HepG2 (cell line): ENCODE measurements around the gene ZNF783. TPM values are rescaled to one million over a fixed set of nuclear protein-coding genes. Genes with fewer than 3 reads are reported as not detected.

Experiments used
- ATAC-seq: fragments of 200-7000 bp; cut with Tn5 transposase; 3 replicates; pipeline ENCODE4 v1.9.1; 2020; ENCODE audit warnings: mild to moderate bottlenecking, moderate library complexity
- BruUV-seq: library from RNA; stranded (reverse); fragments of 400-500 nt; replicated peaks from 2 replicates; lab custom pipeline; 2021; lab: Mats Ljungman, UMichigan
- CTCF ChIA-PET: fragments of 300-600 bp; formaldehyde crosslinking; extraction: SDS; loops from one replicate; lab custom pipeline; 2021; ENCODE audit warnings: low total read pairs, inconsistent platforms, low intra/inter-chr PET ratio; lab: Yijun Ruan, JAX
- POLR2A ChIA-PET: fragments of 350-600 bp; sonication (Branson Sonifier 250); formaldehyde crosslinking; loops from one replicate; lab custom pipeline; 2020; ENCODE audit warnings: antibody characterized with exemption, inconsistent platforms; lab: Yijun Ruan, JAX
- DNase-seq: peaks from one replicate; pipeline ENCODE4 v3.0.0-alpha.2; 2015; ENCODE audit warnings: low spot score
- FAIRE-seq: peaks from 3 replicates; lab custom pipeline; 2011; peaks lifted over from hg19 to GRCh38; lab: Jason Lieb, UNC
- H2AFZ ChIP-seq: one replicate; pipeline ENCODE4 v1.6.1; 2011; ENCODE audit warnings: low read length, inconsistent platforms
- H3K27ac ChIP-seq: fragments of 300-600 bp; 3 replicates; pipeline ENCODE4 v1.8.0; 2011; ENCODE audit warnings: mixed run types, mild to moderate bottlenecking, mixed read lengths, low read length, inconsistent platforms; ENCODE audit not compliant: insufficient read depth; ENCODE audit errors: extremely low read length
- H3K27me3 ChIP-seq, 2 experiments: fragments of 200-600 bp in 1 of 2; 2 replicates in 1 of 2; 3 replicates in 1 of 2; pipeline versions ENCODE4 v1.6.0 to v1.8.0; 2011; ENCODE audit warnings: low read length in 2 of 2, mild to moderate bottlenecking in 2 of 2, moderate library complexity in 2 of 2, inconsistent platforms in 1 of 2; ENCODE audit not compliant: insufficient read depth in 2 of 2, control insufficient read depth in 1 of 2
- H3K36me3 ChIP-seq, 2 experiments: fragments of 200-600 bp in 1 of 2; replicated peaks in 1 of 2; 2 replicates in 1 of 2; 3 replicates in 1 of 2; pipeline versions ENCODE4 v1.5.1 to v1.8.0; 2011; ENCODE audit warnings: low read length in 2 of 2, inconsistent platforms in 1 of 2; ENCODE audit not compliant: insufficient read depth in 2 of 2, control insufficient read depth in 1 of 2
- H3K4me1 ChIP-seq: 2 replicates; pipeline ENCODE4 v1.5.1; 2012; ENCODE audit warnings: low read length, inconsistent platforms; ENCODE audit not compliant: insufficient read depth
- H3K4me2 ChIP-seq: 2 replicates; pipeline ENCODE4 v1.6.0; 2011; ENCODE audit warnings: low read depth, low read length, inconsistent platforms
- H3K4me3 ChIP-seq, 3 experiments: fragments of 200-600 bp in 1 of 3; sonication (generic), shearing (Covaris generic) in 1 of 3; replicated peaks in 1 of 3; 2 replicates each; pipeline ENCODE4 v1.5.1; 2011 to 2016; ENCODE audit warnings: low read length in 3 of 3, inconsistent platforms in 2 of 3, low read depth in 2 of 3, mild to moderate bottlenecking in 2 of 3, control low read depth in 1 of 3, mixed read lengths in 1 of 3; ENCODE audit not compliant: insufficient read depth in 1 of 3
- H3K79me2 ChIP-seq: one replicate; pipeline ENCODE4 v1.6.1; 2011; ENCODE audit warnings: low read length, inconsistent platforms; ENCODE audit not compliant: insufficient read depth
- H3K9ac ChIP-seq: 2 replicates; pipeline ENCODE4 v1.6.0; 2011; ENCODE audit warnings: mild to moderate bottlenecking, low read depth, low read length, inconsistent platforms; ENCODE audit not compliant: insufficient read depth
- H3K9me3 ChIP-seq: 2 replicates; pipeline ENCODE4 v1.5.1; 2012; ENCODE audit warnings: mild to moderate bottlenecking, low read length
- H4K20me1 ChIP-seq: 2 replicates; pipeline ENCODE4 v1.6.0; 2011; ENCODE audit warnings: inconsistent platforms, mild to moderate bottlenecking, low read length, moderate library complexity; ENCODE audit not compliant: insufficient read depth
- DRAP1 ChIP-seq: IDR thresholded peaks from 2 replicates; pipeline ENCODE4 v1.6.1; 2016; ENCODE audit warnings: missing genetic modification reagents, missing compliant biosample characterization
- HNRNPK ChIP-seq: fragments of 200-400 bp; formaldehyde crosslinking; IDR thresholded peaks from 2 replicates; pipeline ENCODE4 v1.6.1; 2018; ENCODE audit warnings: low read length, low read depth, moderate library complexity, mild to moderate bottlenecking; ENCODE audit not compliant: poor library complexity, severe bottlenecking
- RELA ChIP-seq: sonication (generic); formaldehyde crosslinking; IDR thresholded peaks from 2 replicates; pipeline ENCODE4 v1.4.0; 2020; ENCODE audit warnings: missing genetic modification reagents
- ZFP36 ChIP-seq: fragments of 150-350 bp; IDR thresholded peaks from 2 replicates; pipeline ENCODE4 v1.6.1; 2018; ENCODE audit warnings: borderline replicate concordance, low read length, low read depth; ENCODE audit not compliant: partially characterized antibody
- ZFP37 ChIP-seq: sonication (generic); formaldehyde crosslinking; IDR thresholded peaks from 2 replicates; pipeline ENCODE4 v1.4.0; 2020; ENCODE audit warnings: missing genetic modification reagents, borderline replicate concordance
- ZNF121 ChIP-seq: sonication (generic); formaldehyde crosslinking; IDR thresholded peaks from 2 replicates; pipeline ENCODE4 v1.5.0; 2020; ENCODE audit warnings: mild to moderate bottlenecking, missing genetic modification reagents
- ZNF737 ChIP-seq: sonication (generic); formaldehyde crosslinking; IDR thresholded peaks from 2 replicates; pipeline ENCODE4 v1.5.0; 2020; ENCODE audit warnings: missing genetic modification reagents, mild to moderate bottlenecking, borderline replicate concordance
- WGBS: methylation state at CpG from one replicate; pipeline ENCODE4 v1.1.6; 2017; ENCODE audit warnings: low lambda C conversion rate; 5-methylcytosine and 5-hydroxymethylcytosine counted together
- in situ Hi-C: cut with HindIII; loops from 2 replicates; pipeline ENCODE4 v1.10.0; 2017; ENCODE audit warnings: low pct_unique_long_range_greater_than_20kb; ENCODE audit not compliant: extremely low pct_ligation_motif_present
- intact Hi-C: fragments of 100-400 bp; cut with micrococcal nuclease; formaldehyde crosslinking; loops from one replicate; pipeline ENCODE4 v1.10.0; 2022; ENCODE audit not compliant: unreplicated experiment
- polyA plus RNA-seq, 8 experiments: library from polyadenylated mRNA; depleted of rRNA in 3 of 8; stranded (reverse) in 7 of 8; unstranded in 1 of 8; fragments of >200 nt; fragmentation: Illumina TruSeq in 4 of 8; extraction: Trizol in 4 of 8; gene quantifications; 2 replicates each; pipeline versions ENCODE4 v1.2.1 to v1.2.3, GENCODE V29; 2011 to 2016; ENCODE audit warnings: low read depth in 4 of 8, missing spikeins in 1 of 8, mixed read lengths in 1 of 8; ENCODE audit not compliant: insufficient read depth in 1 of 8
- total RNA-seq, 5 experiments: library from RNA; depleted of rRNA; stranded (reverse); fragments of >200 nt; fragmentation: Illumina TruSeq; extraction: Trizol; gene quantifications; 2 replicates each; pipeline ENCODE4 v1.2.3, GENCODE V29; 2016; ENCODE audit warnings: low read depth in 1 of 5
- TF ChIP-seq, protein P1 (sequence below): sonication (generic); formaldehyde crosslinking; IDR thresholded peaks from 2 replicates; pipeline ENCODE4 v1.5.1; 2020; ENCODE audit warnings: missing genetic modification reagents, mild to moderate bottlenecking, borderline replicate concordance
- TF ChIP-seq, protein P2 (sequence below): sonication (generic); formaldehyde crosslinking; IDR thresholded peaks from 2 replicates; pipeline ENCODE4 v1.4.0; 2020; ENCODE audit warnings: mild to moderate bottlenecking, missing genetic modification reagents

The ZNF783 gene
- total and polyA plus RNA-seq, 2 of the 13 experiments (the other 11 are each of a cell fraction or from before 2014, with no cell fraction given) = 4.1 to 5.2 TPM

DNA sequence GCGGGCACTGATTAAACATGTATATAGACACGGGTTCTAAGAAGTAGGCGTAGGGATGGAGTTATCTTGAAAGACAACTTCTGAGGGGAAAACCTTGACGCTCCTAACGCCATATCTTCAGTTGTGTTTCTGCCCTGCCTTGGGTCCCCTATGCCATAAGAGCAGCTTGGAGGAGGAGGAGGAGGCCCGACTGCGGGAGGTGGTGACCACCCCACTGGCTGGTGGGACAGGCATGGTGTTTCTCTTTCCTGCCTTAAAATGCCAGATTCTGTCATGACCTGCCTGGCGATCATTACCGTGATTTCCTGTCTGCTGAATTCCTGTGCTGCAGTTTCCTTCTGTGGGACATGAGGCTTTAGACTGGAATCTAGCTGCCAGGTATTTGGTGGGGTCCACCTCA is 15.9 kb downstream of the ZNF783 start:
- Histone ChIP-seq H3K27me3 (no peaks in the 10 kb centered on the region), H3K9me3 (no peaks in the 10 kb centered on the region), H3K4me1 (no peaks in the 10 kb centered on the region), H3K9ac (no peak overlapping the region), H3K4me2 (no peak overlapping the region), H2AFZ (no peak overlapping the region), H3K27ac (no peak overlapping the region), H3K4me3 (no peak overlapping the region), H3K79me2 (no peaks in the 10 kb centered on the region), H3K36me3 (peaks cover 4 to 12% of the 10 kb centered on the region in 2 experiments; a peak in 4 of 5 replicates), H4K20me1 (no peaks in the 10 kb centered on the region)
- no TSS peak for BruUV-seq
- in situ Hi-C loops = no loop called here
- no peak for TF ChIP-seq ZFP36
- no peak for TF ChIP-seq RELA (CRISPR knock-in tag)
- TF ChIP-seq ZFP37 (CRISPR knock-in tag) = no peak
- TF ChIP-seq ZNF737 (CRISPR knock-in tag) = no peak
- TF ChIP-seq HNRNPK = no peak
- TF ChIP-seq ZNF121 (CRISPR knock-in tag) = no peak
- TF ChIP-seq, protein P1, sequence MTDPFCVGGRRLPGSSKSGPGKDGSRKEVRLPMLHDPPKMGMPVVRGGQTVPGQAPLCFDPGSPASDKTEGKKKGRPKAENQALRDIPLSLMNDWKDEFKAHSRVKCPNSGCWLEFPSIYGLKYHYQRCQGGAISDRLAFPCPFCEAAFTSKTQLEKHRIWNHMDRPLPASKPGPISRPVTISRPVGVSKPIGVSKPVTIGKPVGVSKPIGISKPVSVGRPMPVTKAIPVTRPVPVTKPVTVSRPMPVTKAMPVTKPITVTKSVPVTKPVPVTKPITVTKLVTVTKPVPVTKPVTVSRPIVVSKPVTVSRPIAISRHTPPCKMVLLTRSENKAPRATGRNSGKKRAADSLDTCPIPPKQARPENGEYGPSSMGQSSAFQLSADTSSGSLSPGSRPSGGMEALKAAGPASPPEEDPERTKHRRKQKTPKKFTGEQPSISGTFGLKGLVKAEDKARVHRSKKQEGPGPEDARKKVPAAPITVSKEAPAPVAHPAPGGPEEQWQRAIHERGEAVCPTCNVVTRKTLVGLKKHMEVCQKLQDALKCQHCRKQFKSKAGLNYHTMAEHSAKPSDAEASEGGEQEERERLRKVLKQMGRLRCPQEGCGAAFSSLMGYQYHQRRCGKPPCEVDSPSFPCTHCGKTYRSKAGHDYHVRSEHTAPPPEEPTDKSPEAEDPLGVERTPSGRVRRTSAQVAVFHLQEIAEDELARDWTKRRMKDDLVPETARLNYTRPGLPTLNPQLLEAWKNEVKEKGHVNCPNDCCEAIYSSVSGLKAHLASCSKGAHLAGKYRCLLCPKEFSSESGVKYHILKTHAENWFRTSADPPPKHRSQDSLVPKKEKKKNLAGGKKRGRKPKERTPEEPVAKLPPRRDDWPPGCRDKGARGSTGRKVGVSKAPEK (CRISPR knock-in tag) = no peak
- TF ChIP-seq, protein P2, sequence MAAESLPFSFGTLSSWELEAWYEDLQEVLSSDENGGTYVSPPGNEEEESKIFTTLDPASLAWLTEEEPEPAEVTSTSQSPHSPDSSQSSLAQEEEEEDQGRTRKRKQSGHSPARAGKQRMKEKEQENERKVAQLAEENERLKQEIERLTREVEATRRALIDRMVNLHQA (CRISPR knock-in tag) = no peak
- TF ChIP-seq DRAP1 (CRISPR knock-in tag) = no peak
- CTCF ChIA-PET = no interaction called here
- DNase-seq = no peak
- no peak for FAIRE-seq
- intact Hi-C loops = no loop called here
- no peak for ATAC-seq
- POLR2A ChIA-PET = no interaction called here
- 96% methylated on average over 8 of the region's 9 CpGs for WGBS
